GM12878 (cell line): ENCODE measurements around the gene OR2T6. TPM values are rescaled to one million over a fixed set of nuclear protein-coding genes. Genes with fewer than 3 reads are reported as not detected.
A peak's percentile ranks its signal among the peaks of the same experiment; 100 is the strongest.

Source experiments
- CHD1 ChIP-seq: IDR thresholded peaks from 2 replicates; pipeline ENCODE4 v1.6.1; 2012; ENCODE audit warnings: low read depth, low read length, improper control_type of control experiment
- CREB1 ChIP-seq: IDR thresholded peaks from 2 replicates; pipeline ENCODE4 v1.6.1; 2012; ENCODE audit warnings: low read depth, mild to moderate bottlenecking, inconsistent platforms
- ETV6 ChIP-seq, 2 experiments: fragments of 450-650 bp in 1 of 2; IDR thresholded peaks in 1 of 2; conservative IDR thresholded peaks in 1 of 2; 2 replicates each; pipeline ENCODE4 v1.6.1; 2014; ENCODE audit warnings: antibody characterized with exemption in 1 of 2, borderline replicate concordance in 1 of 2, low read depth in 1 of 2, mild to moderate bottlenecking in 1 of 2, moderate library complexity in 1 of 2
- IRF4 ChIP-seq: IDR thresholded peaks from 2 replicates; pipeline ENCODE4 v1.6.1; 2011; ENCODE audit warnings: low read depth, low read length
- MEF2A ChIP-seq: IDR thresholded peaks from 2 replicates; pipeline ENCODE4 v1.6.1; 2011; ENCODE audit warnings: low read depth, mild to moderate bottlenecking, low read length, moderate library complexity; ENCODE audit not compliant: insufficient read depth
- MEF2B ChIP-seq: fragments of 450-650 bp; IDR thresholded peaks from 2 replicates; pipeline ENCODE4 v1.6.1; 2018; ENCODE audit warnings: mild to moderate bottlenecking, moderate library complexity; ENCODE audit not compliant: partially characterized antibody, poor library complexity, severe bottlenecking
- NBN ChIP-seq: fragments of 450-650 bp; IDR thresholded peaks from 2 replicates; pipeline ENCODE4 v1.6.1; 2016
- NR2C2 ChIP-seq: IDR thresholded peaks from 2 replicates; pipeline ENCODE4 v1.6.1; 2011; ENCODE audit warnings: borderline replicate concordance, low read depth; ENCODE audit not compliant: control insufficient read depth, insufficient read length
- POLR2AphosphoS5 ChIP-seq: IDR thresholded peaks from 2 replicates; pipeline ENCODE4 v1.6.1; 2011; ENCODE audit warnings: mild to moderate bottlenecking, low read length, inconsistent platforms
- RUNX3 ChIP-seq: IDR thresholded peaks from 2 replicates; pipeline ENCODE4 v1.6.1; 2012; ENCODE audit warnings: low read length, inconsistent platforms
- SIX5 ChIP-seq: IDR thresholded peaks from 2 replicates; pipeline ENCODE4 v1.6.1; 2011; ENCODE audit warnings: mild to moderate bottlenecking, low read depth, low read length, moderate library complexity; ENCODE audit not compliant: severe bottlenecking
- SMAD1 ChIP-seq: fragments of 450-650 bp; IDR thresholded peaks from 2 replicates; pipeline ENCODE4 v1.6.1; 2018; ENCODE audit warnings: mild to moderate bottlenecking, low read depth; ENCODE audit not compliant: partially characterized antibody
- SMAD5 ChIP-seq: IDR thresholded peaks from 2 replicates; pipeline ENCODE4 v1.6.1; 2016; ENCODE audit warnings: antibody characterized with exemption, low read depth
- SREBF2 ChIP-seq: IDR thresholded peaks from 2 replicates; pipeline ENCODE4 v1.6.1; 2012; ENCODE audit warnings: mild to moderate bottlenecking, low read length
- STAT1 ChIP-seq: fragments of 450-650 bp; conservative IDR thresholded peaks from 2 replicates; pipeline ENCODE4 v1.6.1; 2014; ENCODE audit warnings: antibody characterized with exemption, mild to moderate bottlenecking
- SUPT20H ChIP-seq: IDR thresholded peaks from 2 replicates; pipeline ENCODE4 v1.6.1; 2011; ENCODE audit warnings: low read depth, mild to moderate bottlenecking, low read length, moderate library complexity, borderline replicate concordance; ENCODE audit not compliant: control insufficient read depth
- TARDBP ChIP-seq: IDR thresholded peaks from 2 replicates; pipeline ENCODE4 v1.6.1; 2016; ENCODE audit warnings: borderline replicate concordance
- ZBED1 ChIP-seq: IDR thresholded peaks from 2 replicates; pipeline ENCODE4 v1.6.1; 2016; ENCODE audit warnings: borderline replicate concordance
- ZNF217 ChIP-seq: fragments of 450-650 bp; IDR thresholded peaks from 2 replicates; pipeline ENCODE4 v1.6.1; 2017; ENCODE audit warnings: antibody characterized with exemption, mild to moderate bottlenecking
- polyA plus RNA-seq, 11 experiments: library from polyadenylated mRNA; depleted of rRNA in 4 of 11; unstranded in 6 of 11; stranded (reverse) in 5 of 11; fragments of >200 nt; fragmentation: Nextera tagmentation in 4 of 11; fragmentation: Illumina TruSeq in 1 of 11; extraction: Ambion mirVana in 4 of 11; extraction: Trizol in 1 of 11; gene quantifications; 1 replicate in 1 of 11; 2 replicates in 10 of 11; pipeline versions ENCODE4 v1.2.1 to v1.2.3, GENCODE V29; 2011 to 2016; ENCODE audit warnings: inconsistent platforms in 2 of 11, missing spikeins in 2 of 11, low read depth in 1 of 11
- total RNA-seq, 4 experiments: library from RNA; depleted of rRNA in 3 of 4; stranded (reverse); fragments of >200 nt in 3 of 4; fragmentation: Illumina TruSeq in 1 of 4; extraction: Trizol in 1 of 4; gene quantifications; 2 replicates each; pipeline versions ENCODE4 v1.2.1 to v1.2.3, GENCODE V29; 2013 to 2021
- TF ChIP-seq, protein P1 (sequence below): fragments of 450-650 bp; IDR thresholded peaks from 2 replicates; pipeline ENCODE4 v1.6.1; 2017; ENCODE audit warnings: mild to moderate bottlenecking, low read depth, inconsistent platforms; ENCODE audit not compliant: poor library complexity, severe bottlenecking
- TF ChIP-seq, protein P2 (sequence below): fragments of 450-650 bp; IDR thresholded peaks from 2 replicates; pipeline ENCODE4 v1.6.1; 2018; ENCODE audit warnings: mild to moderate bottlenecking, low read depth, moderate library complexity; ENCODE audit not compliant: partially characterized antibody
- TF ChIP-seq, protein P3 (sequence below): fragments of 450-650 bp; formaldehyde crosslinking; IDR thresholded peaks from 2 replicates; pipeline ENCODE4 v1.4.0; 2020; ENCODE audit warnings: mild to moderate bottlenecking, moderate library complexity

OR2T6 gene
- total and polyA plus RNA-seq, 10 of the 15 experiments (the other 5 are each of a cell fraction or from before 2014, with no cell fraction given) = not detected

DNA sequence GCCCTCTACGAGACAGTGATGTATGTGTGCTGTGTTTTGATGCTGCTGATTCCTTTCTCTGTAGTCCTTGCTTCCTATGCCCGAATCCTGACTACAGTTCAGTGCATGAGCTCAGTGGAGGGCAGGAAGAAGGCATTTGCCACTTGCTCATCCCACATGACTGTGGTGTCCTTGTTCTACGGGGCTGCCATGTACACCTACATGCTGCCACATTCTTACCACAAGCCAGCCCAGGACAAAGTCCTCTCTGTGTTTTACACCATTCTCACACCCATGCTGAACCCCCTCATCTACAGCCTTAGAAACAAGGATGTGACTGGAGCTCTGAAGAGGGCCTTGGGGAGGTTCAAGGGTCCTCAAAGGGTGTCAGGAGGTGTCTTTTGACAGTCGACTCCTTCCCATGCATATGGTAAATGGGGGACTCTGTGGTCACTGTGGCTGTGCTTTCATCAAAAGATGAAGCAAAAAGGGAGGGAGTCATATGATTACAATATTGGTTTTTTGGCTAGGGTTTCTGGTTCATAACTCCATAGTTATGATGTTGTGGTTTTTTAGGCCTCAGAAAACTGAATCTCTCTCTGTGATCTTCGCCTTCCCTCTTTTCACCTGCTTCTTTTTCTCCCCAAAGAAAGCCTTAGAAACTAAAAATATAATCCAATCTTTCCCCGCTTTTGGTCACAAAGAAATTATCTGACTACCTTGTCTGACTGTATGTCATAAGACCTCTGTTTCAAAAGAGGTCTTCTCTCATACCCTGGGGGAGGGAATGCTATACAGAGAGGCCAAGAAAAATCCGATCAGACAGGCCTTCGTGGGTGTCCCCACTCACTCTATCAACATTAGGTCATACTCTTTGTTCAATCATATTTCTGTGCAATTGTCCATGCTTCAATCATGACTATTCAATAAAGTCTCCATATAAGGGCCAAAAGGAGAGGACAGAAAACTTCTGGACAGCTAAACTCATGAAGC is 31.5 kb downstream of the OR2T6 start (continued):
- TF ChIP-seq, protein P1, sequence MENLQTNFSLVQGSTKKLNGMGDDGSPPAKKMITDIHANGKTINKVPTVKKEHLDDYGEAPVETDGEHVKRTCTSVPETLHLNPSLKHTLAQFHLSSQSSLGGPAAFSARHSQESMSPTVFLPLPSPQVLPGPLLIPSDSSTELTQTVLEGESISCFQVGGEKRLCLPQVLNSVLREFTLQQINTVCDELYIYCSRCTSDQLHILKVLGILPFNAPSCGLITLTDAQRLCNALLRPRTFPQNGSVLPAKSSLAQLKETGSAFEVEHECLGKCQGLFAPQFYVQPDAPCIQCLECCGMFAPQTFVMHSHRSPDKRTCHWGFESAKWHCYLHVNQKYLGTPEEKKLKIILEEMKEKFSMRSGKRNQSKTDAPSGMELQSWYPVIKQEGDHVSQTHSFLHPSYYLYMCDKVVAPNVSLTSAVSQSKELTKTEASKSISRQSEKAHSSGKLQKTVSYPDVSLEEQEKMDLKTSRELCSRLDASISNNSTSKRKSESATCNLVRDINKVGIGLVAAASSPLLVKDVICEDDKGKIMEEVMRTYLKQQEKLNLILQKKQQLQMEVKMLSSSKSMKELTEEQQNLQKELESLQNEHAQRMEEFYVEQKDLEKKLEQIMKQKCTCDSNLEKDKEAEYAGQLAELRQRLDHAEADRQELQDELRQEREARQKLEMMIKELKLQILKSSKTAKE = no peak
- no peak for TF ChIP-seq NR2C2
- TF ChIP-seq, protein P2, sequence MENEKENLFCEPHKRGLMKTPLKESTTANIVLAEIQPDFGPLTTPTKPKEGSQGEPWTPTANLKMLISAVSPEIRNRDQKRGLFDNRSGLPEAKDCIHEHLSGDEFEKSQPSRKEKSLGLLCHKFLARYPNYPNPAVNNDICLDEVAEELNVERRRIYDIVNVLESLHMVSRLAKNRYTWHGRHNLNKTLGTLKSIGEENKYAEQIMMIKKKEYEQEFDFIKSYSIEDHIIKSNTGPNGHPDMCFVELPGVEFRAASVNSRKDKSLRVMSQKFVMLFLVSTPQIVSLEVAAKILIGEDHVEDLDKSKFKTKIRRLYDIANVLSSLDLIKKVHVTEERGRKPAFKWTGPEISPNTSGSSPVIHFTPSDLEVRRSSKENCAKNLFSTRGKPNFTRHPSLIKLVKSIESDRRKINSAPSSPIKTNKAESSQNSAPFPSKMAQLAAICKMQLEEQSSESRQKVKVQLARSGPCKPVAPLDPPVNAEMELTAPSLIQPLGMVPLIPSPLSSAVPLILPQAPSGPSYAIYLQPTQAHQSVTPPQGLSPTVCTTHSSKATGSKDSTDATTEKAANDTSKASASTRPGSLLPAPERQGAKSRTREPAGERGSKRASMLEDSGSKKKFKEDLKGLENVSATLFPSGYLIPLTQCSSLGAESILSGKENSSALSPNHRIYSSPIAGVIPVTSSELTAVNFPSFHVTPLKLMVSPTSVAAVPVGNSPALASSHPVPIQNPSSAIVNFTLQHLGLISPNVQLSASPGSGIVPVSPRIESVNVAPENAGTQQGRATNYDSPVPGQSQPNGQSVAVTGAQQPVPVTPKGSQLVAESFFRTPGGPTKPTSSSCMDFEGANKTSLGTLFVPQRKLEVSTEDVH = no peak
- TF ChIP-seq MEF2B = peak; percentile 87
- TF ChIP-seq ETV6 (conservative IDR thresholded peaks at IDR 0.05 in 1 of 2, IDR thresholded peaks at IDR 0.05 in 1 of 2; ENCODE audit: borderline replicate concordance in 1 of 2, low read depth in 1 of 2) = no peak
- no peak for TF ChIP-seq ZBED1
- no peak for TF ChIP-seq MEF2A
- TF ChIP-seq SUPT20H = no peak
- no peak for TF ChIP-seq SREBF2
- TF ChIP-seq, protein P3, sequence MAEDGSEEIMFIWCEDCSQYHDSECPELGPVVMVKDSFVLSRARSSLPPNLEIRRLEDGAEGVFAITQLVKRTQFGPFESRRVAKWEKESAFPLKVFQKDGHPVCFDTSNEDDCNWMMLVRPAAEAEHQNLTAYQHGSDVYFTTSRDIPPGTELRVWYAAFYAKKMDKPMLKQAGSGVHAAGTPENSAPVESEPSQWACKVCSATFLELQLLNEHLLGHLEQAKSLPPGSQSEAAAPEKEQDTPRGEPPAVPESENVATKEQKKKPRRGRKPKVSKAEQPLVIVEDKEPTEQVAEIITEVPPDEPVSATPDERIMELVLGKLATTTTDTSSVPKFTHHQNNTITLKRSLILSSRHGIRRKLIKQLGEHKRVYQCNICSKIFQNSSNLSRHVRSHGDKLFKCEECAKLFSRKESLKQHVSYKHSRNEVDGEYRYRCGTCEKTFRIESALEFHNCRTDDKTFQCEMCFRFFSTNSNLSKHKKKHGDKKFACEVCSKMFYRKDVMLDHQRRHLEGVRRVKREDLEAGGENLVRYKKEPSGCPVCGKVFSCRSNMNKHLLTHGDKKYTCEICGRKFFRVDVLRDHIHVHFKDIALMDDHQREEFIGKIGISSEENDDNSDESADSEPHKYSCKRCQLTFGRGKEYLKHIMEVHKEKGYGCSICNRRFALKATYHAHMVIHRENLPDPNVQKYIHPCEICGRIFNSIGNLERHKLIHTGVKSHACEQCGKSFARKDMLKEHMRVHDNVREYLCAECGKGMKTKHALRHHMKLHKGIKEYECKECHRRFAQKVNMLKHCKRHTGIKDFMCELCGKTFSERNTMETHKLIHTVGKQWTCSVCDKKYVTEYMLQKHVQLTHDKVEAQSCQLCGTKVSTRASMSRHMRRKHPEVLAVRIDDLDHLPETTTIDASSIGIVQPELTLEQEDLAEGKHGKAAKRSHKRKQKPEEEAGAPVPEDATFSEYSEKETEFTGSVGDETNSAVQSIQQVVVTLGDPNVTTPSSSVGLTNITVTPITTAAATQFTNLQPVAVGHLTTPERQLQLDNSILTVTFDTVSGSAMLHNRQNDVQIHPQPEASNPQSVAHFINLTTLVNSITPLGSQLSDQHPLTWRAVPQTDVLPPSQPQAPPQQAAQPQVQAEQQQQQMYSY (CRISPR knock-in tag) = no peak
- TF ChIP-seq SMAD1 = peak; percentile 14
- TF ChIP-seq RUNX3 = peak; percentile 97
- TF ChIP-seq CHD1 = no peak
- TF ChIP-seq NBN = no peak; the same call in 1 of the 2 replicates
- TF ChIP-seq CREB1 = peak; percentile 32; the same call in 1 of the 2 replicates
- no peak for TF ChIP-seq POLR2AphosphoS5
- TF ChIP-seq STAT1 = no peak
- no peak for TF ChIP-seq SMAD5
- TF ChIP-seq SIX5 = no peak
- no peak for TF ChIP-seq TARDBP
- peak; percentile 36; the same call in 1 of the 2 replicates for TF ChIP-seq IRF4
- TF ChIP-seq ZNF217 = no peak
